GM10266 (cell line): ENCODE results near the gene TNS2.
A peak's percentile ranks its signal among the peaks of the same experiment; 100 is the strongest.

Source experiments
- DNase-seq: peaks from one replicate; pipeline ENCODE4 v3.0.0; 2012; ENCODE audit errors: extremely low spot score
- CTCF ChIP-seq: IDR thresholded peaks from 2 replicates; pipeline ENCODE4 v1.5.1; 2012; ENCODE audit warnings: mild to moderate bottlenecking, low read depth; ENCODE audit not compliant: control insufficient read depth, insufficient read depth; ENCODE audit errors: missing control alignments

Gene TNS2

GRCh38 chr12:53034459-53034858, 15.4 kb upstream of the TNS2 start:
- DNase-seq, result no peak
- TF ChIP-seq CTCF, result no peak

GRCh38 chr12:53036802-53037201, 13.1 kb upstream of the TNS2 start:
- TF ChIP-seq CTCF, result no peak
- DNase-seq, result no peak

GRCh38 chr12:53039851-53040250, 10.0 kb upstream of the TNS2 start:
- TF ChIP-seq CTCF, result no peak
- no peak for DNase-seq

GRCh38 chr12:53042607-53043454, 7.0 kb upstream of the TNS2 start:
- no peak for DNase-seq
- no peak for TF ChIP-seq CTCF

- TF ChIP-seq CTCF, result no peak
- peak; percentile 6 for DNase-seq
Measured at GRCh38 chr12:53044052-53044581, 5.7 kb upstream of the TNS2 start.

GRCh38 chr12:53044896-53045695, 4.8 kb upstream of the TNS2 start:
- DNase-seq, result peak; percentile 12
- no peak for TF ChIP-seq CTCF

- peak; percentile 8 for DNase-seq
- TF ChIP-seq CTCF, result no peak
Measured at GRCh38 chr12:53045696-53046045, 4.2 kb upstream of the TNS2 start.
